Measurements from ENCODE around the gene LUZP1.
"Not testable (repeated sequence)": the region's sequence is repeated elsewhere in the genome, so short reads cannot be mapped to it uniquely, and the experiment has no call there.

The LUZP1 gene

GRCh38 chr1:23168445-23169194 is at the start of gene LUZP1:
LUZP1 (minus strand) TSS chr1:23168856.
- DNase-seq (ENCODE audit: low spot score): peak; percentile 72

- DNase-seq (ENCODE audit: low spot score): no peak
Observed at GRCh38 chr1:23217421-23218115, 48.9 kb upstream of the LUZP1 start, which contains the start of gene HTR1D. HTR1D (minus strand) TSS chr1:23217502; CDS start chr1:23194219, 23,283 bp downstream.

GRCh38 chr1:23216771-23217420 is 48.2 kb upstream of the LUZP1 start:
- DNase-seq (ENCODE audit: low spot score): no peak

- no peak for DNase-seq (ENCODE audit: low spot score)
Observed at GRCh38 chr1:23215751-23216449, 47.2 kb upstream of the LUZP1 start.

- DNase-seq (ENCODE audit: low spot score): no peak
Observed at GRCh38 chr1:23215291-23215690, 46.6 kb upstream of the LUZP1 start.

- DNase-seq (ENCODE audit: low spot score): no peak
Observed at GRCh38 chr1:23214640-23215039, 46.0 kb upstream of the LUZP1 start.

- DNase-seq (ENCODE audit: low spot score): no peak
Observed at GRCh38 chr1:23211955-23212354, 43.3 kb upstream of the LUZP1 start.

GRCh38 chr1:23210963-23211362 is 42.3 kb upstream of the LUZP1 start:
- no peak for DNase-seq (ENCODE audit: low spot score)

- DNase-seq (ENCODE audit: low spot score): no peak
Observed at GRCh38 chr1:23210351-23210785, 41.7 kb upstream of the LUZP1 start.

- DNase-seq (ENCODE audit: low spot score): no peak
Observed at GRCh38 chr1:23209770-23210169, 41.1 kb upstream of the LUZP1 start.

GRCh38 chr1:23208527-23208926 is 39.9 kb upstream of the LUZP1 start:
- DNase-seq (ENCODE audit: low spot score): no peak

GRCh38 chr1:23207733-23208132 is 39.1 kb upstream of the LUZP1 start:
- not testable (repeated sequence) for DNase-seq (ENCODE audit: low spot score)

- no peak for DNase-seq (ENCODE audit: low spot score)
Observed at GRCh38 chr1:23202263-23202749, 33.6 kb upstream of the LUZP1 start.

- no peak for DNase-seq (ENCODE audit: low spot score)
Observed at GRCh38 chr1:23200883-23201282, 32.2 kb upstream of the LUZP1 start.

- DNase-seq (ENCODE audit: low spot score): peak; percentile 57
Observed at GRCh38 chr1:23198373-23198772, 29.7 kb upstream of the LUZP1 start.

GRCh38 chr1:23196627-23197328 is 28.1 kb upstream of the LUZP1 start:
- DNase-seq (ENCODE audit: low spot score): peak; percentile 83

GRCh38 chr1:23194119-23194984 is 25.7 kb upstream of the LUZP1 start:
- DNase-seq (ENCODE audit: low spot score): peak; percentile 44

GRCh38 chr1:23193391-23194118 is 24.9 kb upstream of the LUZP1 start:
- DNase-seq (ENCODE audit: low spot score): peak; percentile 81

- no peak for DNase-seq (ENCODE audit: low spot score)
Observed at GRCh38 chr1:23191199-23191598, 22.5 kb upstream of the LUZP1 start.

Measured in SW480 (cell line).